NCI-H146 treated with DMSO at 0.1 percent for 48 hours (cell line): ENCODE results near the gene TBC1D17.

ENCODE experiments used
- DNase-seq: peaks from one replicate; lab custom pipeline; 2025; ENCODE audit not compliant: unreplicated experiment; lab: John Stamatoyannopoulos, UW

Gene TBC1D17

GRCh38 chr19:49860336-49861102, 17.0 kb upstream of the TBC1D17 start:
- no peak for DNase-seq

GRCh38 chr19:49861107-49861506, 16.4 kb upstream of the TBC1D17 start:
- no peak for DNase-seq

DNA sequence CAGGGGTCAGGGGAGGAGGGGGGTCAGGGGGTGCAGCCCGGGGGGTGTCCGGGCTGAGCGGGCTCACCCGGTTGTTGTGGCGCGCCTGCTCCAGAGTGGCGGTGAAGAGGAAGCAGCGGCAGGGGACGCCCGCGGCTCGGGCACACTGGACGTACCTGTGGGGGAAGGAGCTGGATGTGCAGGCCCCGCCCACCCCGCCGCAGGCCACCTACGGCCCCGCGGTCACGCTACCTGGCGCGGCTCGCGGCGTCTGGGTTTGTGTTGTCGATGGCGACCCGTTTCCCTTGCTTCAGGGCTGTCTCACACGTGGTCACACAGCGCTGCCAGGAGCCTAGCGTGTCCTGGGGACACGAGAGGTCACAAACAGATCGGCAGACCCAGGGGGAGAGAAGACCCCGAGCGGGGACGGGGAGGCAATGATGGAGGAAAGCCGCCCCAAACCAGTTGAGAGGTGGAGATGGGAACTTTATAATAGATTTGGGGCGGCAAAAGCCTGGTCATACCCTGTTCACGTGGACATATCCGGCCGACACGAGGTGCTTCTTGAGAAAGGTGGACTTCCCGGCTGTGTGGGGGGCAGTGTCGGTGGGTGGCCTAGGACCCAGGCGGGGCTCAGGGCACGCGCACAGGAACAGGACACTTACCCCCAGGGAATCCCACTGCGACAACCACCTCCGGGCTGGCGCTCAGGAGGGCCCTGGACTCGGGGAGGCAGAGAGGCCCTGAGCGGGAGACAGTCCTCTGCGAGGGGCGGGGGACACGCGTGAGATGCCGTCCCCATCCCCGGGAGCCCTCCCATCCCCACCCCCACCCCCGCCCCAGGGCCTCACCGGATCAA, 15.7 kb upstream of the TBC1D17 start:
- DNase-seq: no peak

- no peak for DNase-seq
Measured at GRCh38 chr19:49862391-49863253, 14.9 kb upstream of the TBC1D17 start.

DNA sequence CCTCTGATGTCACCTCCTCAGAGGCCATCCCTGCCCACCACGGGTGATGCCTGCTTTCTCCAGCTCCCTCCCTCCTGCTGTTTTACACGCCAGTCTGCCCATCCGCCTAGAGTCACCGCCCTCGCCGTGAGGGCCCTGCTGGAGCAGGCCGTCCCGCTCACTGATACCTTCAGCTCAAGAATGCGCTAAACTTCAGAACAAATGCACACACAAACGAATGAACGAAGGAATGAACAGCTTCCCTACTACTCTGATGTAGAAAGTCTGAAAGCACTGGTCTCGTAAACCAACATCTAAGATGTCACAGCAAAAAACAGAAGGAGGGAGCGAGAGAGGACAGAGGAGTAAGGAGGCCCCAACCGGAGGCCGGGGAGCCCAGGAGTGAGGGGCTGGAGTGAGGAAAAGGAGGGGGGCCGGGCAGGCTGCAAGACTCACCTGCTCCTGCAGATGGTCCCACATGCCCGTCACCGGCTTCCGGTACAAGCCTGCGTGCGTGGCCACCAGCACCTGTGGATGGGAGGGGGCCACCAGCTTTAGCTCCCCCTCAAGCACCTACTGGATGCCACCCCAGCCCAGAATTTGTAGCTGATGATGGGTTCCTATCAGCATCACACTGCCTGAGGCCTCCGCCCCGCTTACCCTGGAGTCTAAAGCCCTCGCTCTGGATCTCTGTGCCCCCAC, 14.1 kb upstream of the TBC1D17 start:
- no peak for DNase-seq

DNA sequence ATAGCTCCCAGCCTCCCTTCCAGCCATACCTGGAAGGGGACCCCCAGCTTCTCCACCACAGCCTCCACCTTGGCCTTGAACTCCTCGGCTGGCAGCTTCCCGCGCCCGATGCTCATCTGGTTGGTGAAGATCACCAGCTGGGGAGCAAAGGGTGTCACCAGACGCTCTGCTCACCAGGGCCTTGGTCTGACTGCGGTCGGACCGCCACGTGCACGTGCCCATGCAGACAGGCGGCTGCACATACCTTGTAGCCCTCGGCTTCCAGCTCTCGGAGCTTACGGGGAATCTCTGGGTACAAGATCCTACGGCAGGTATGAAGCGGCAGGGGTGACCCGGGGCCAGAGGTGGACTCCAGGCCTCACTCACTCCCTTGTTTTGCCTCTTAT, 13.6 kb upstream of the TBC1D17 start:
- DNase-seq: no peak

- DNase-seq: no peak
Measured at GRCh38 chr19:49864890-49865289, 12.6 kb upstream of the TBC1D17 start.

GRCh38 chr19:49866933-49867782, 10.3 kb upstream of the TBC1D17 start, which contains the start of gene PNKP:
TSS of gene PNKP (minus strand) at chr19:49867576. CDS start at chr19:49867204, 372 bp downstream.
- peak; percentile 92 for DNase-seq

DNA sequence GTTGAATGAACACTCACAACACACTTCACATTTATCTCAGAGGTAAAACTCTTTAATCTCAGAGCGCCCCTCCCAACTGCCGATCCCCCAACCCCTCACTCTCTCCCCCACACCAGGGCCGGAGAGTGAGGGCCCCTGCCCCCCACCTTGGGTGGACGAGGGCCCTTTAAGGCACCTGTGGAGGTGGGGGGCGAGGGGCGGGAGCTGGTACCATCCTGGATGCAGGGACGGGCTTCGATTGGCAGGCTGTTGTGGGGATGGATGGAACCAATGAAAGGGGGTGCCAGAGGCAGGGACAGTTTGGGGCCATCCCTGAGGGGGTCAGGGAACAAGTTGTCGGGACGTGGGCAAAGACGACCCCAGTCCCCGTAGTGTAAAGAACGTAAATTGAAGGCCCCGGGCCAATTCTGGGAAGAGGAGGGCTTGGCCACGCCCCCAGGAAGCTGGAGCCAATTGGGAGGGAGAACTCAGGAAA, 8.5 kb upstream of the TBC1D17 start:
- no peak for DNase-seq

DNA sequence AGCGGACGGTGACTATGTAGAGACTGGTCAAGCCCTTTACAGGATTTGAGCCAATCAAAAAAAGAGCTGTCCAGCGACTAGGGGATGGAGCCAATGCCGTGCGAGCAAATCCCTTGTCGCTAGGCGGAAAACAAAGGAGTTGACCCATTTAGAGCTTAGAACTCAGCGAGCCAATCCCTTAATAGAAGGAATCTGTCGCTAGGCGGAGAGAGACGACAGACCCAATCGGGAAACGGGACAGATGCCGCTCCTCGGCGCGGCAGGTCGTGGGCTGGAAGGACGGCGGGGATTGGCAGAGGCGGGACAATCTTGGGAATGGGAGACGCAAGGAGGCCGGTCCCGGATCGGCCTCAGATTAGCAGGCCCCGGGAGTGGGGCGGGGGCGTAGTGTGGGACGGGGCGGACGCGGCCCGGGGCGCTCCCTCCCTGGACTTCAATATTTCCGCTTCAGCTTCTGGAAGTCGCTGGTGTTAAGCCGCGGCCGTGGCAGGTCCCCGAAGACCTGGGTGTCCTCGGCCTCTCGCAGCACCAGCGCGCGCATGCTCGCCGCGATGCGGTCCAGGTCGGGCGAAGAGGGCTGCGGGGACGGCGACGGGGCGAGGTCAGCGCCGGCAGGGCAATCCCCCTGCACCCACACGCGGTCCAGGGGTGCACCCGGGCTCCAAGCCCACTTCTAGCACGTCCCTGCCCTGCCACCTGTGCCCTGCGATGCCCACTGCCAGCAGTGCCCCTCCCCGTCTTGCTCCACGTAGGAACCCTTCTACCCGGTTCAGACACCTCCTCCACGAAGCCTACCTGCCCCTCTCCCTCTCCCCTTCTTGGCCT, 7.8 kb upstream of the TBC1D17 start:
- DNase-seq: peak; percentile 100

GRCh38 chr19:49870309-49870901, 7.1 kb upstream of the TBC1D17 start:
- DNase-seq: no peak

DNA sequence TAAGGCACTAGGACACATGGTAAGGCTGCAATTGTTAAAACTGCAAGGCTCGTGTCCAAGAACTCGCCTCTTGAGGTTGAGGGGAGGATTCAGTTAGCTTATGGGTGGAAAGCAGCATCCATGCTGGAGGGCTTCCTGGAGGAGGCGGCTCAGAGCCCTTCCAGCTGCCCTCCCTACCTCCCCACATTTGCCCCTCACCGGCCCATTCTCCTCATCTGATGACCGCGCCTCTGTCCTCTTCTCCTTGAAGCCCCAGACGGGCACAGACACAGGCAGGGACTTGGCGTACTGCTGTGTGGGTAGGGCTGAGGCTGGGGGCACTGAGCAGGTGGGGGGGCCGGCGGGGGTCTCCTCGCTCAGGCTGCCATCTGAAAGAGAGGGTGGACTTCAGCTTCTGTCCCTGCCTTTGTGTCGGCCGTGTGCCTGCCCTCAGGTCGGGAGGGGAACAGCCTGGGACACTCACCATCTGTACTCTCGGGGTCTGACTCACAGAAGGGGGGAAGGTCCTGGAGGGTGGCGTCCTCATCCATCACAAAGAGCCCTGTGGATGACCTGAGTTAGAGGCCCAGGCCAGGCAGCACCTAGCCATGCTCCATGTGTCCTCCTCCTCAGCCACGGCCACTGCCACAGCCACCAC, 6.0 kb upstream of the TBC1D17 start:
- DNase-seq: no peak

GRCh38 chr19:49872245-49873128, 5.0 kb upstream of the TBC1D17 start:
- DNase-seq: no peak

- no peak for DNase-seq
Measured at GRCh38 chr19:49873129-49873521, 4.4 kb upstream of the TBC1D17 start.

- no peak for DNase-seq
Measured at GRCh38 chr19:49873834-49874233, 3.7 kb upstream of the TBC1D17 start.

GRCh38 chr19:49874503-49875157, 2.9 kb upstream of the TBC1D17 start:
- DNase-seq: no peak
